ENCODE data around the gene CHADL. TPM values are rescaled to one million over a fixed set of nuclear protein-coding genes. Genes with fewer than 3 reads are reported as not detected.

CHADL gene
- total and polyA plus RNA-seq, 2 of the 4 experiments (the other 2 are of a cell fraction) = 0.18 to 0.53 TPM

GRCh38 chr22:41204992-41205900 is 35.5 kb downstream of the CHADL start, which contains the start of gene L3MBTL2 (continued):
- TF ChIP-seq CEBPB (IDR thresholded peaks at IDR 0.05; ENCODE audit: low read depth, low read length) = no peak
- TF ChIP-seq MAZ (IDR thresholded peaks at IDR 0.05; ENCODE audit: borderline replicate concordance, low read depth, low read length) = peak; percentile 43; the same call in 1 of the 2 replicates
- TF ChIP-seq CHD1 (IDR thresholded peaks at IDR 0.05; ENCODE audit: low read depth, low read length) = no peak

DNA sequence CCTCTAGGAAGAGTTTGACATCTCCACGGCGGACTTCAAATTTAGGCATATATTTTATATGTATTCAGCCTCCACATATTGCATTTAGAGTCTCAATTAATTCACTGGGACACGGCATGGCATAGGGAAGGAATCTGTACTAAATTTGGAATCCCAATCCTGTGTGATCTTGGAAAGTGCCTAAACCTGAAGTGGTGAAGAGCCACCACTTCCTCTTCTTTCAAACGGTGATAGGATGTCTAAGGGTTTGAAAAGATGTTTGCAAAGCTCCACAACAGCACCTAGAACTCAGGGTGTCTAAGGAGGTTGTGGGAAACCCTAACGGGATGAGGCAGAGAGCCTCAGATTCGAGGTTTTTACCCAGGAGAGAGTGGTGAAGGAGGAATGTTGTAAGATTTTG is 36.7 kb downstream of the CHADL start:
- peaks cover 9 to 27% of the 10 kb centered on the region in 2 experiments; a peak in 3 of 4 replicates for H3K79me1 ChIP-seq (ENCODE audit: low read depth in 1 of 2, low read length in 2 of 2)
- H2BK120ac ChIP-seq (ENCODE audit: low read depth, low read length) = no peak overlapping the region
- no peaks in the 10 kb centered on the region for H3K36me3 ChIP-seq (ENCODE audit: control insufficient read depth, insufficient read depth, low read length)
- H3K56ac ChIP-seq (ENCODE audit: extremely low read depth, insufficient read depth, low read length) = no peak overlapping the region
- H3K14ac ChIP-seq (replicated peaks; ENCODE audit: low read depth, low read length) = no peak overlapping the region
- no TSS peak for BruUV-seq (replicated peaks)
- H3K4me3 ChIP-seq (ENCODE audit: insufficient read depth, low read depth, low read length) = no peak overlapping the region
- H2AFZ ChIP-seq (replicated peaks; ENCODE audit: low read length, poor library complexity) = no peak overlapping the region
- H3K9ac ChIP-seq (ENCODE audit: low read depth, low read length) = no peak overlapping the region
- ChIA-PET POLR2A (ENCODE audit: unreplicated experiment) (no interaction called here), CTCF (no interaction called here)
- H2AK9ac ChIP-seq (replicated peaks; ENCODE audit: low read depth, low read length, poor library complexity) = no peak overlapping the region
- H3K4me1 ChIP-seq (ENCODE audit: control insufficient read depth, insufficient read depth, low read length) = no peaks in the 10 kb centered on the region; the same call in 1 of the 2 replicates
- in situ Hi-C loops (cut with MboI; ENCODE audit: low sequenced_read_pairs) (no loop called here), intact Hi-C loops (cut with micrococcal nuclease) (no loop called here), dilution Hi-C loops (cut with HindIII; ENCODE audit: low sequenced_read_pairs, unreplicated experiment) (no loop called here)
- no peaks in the 10 kb centered on the region; the same call in 1 of the 2 replicates for H3K27me3 ChIP-seq (ENCODE audit: control insufficient read depth, insufficient read depth, low read length)
- H3K4ac ChIP-seq (ENCODE audit: low read depth, low read length) = no peak overlapping the region
- H3K23ac ChIP-seq (ENCODE audit: low read depth, low read length) = no peak overlapping the region
- DNase-seq (no peak), ATAC-seq (ENCODE audit: low read depth) (no peak)
- H3K27ac ChIP-seq (ENCODE audit: insufficient read depth, low read length) = no peak overlapping the region
- no peak overlapping the region for H3K18ac ChIP-seq (ENCODE audit: low read depth, low read length)
- 85% methylated on average over 2 of the region's 6 CpGs; no CpG with 5 or more reads in 1 of the 2 experiments for whole genome bisulfite sequencing, 2 experiments (ENCODE audit: extremely low coverage in 2 of 2, insufficient read length in 1 of 2)
- H4K20me1 ChIP-seq (ENCODE audit: insufficient read depth, low read length) = no peaks in the 10 kb centered on the region
- no peaks in the 10 kb centered on the region for H3K9me1 ChIP-seq (ENCODE audit: insufficient read depth, low read length)
- no peak overlapping the region for H3K4me2 ChIP-seq (ENCODE audit: low read depth, low read length)
- H4K8ac ChIP-seq (ENCODE audit: low read depth in 2 of 2, low read length in 2 of 2) = no peak overlapping the region
- no peak overlapping the region for H2BK20ac ChIP-seq (ENCODE audit: low read depth, low read length)
- H4K91ac ChIP-seq (ENCODE audit: insufficient read depth, low read depth, low read length) = no peak overlapping the region
- H2BK5ac ChIP-seq (ENCODE audit: low read depth, low read length, poor library complexity, severe bottlenecking) = no peak overlapping the region
- no peaks in the 10 kb centered on the region for H3K9me3 ChIP-seq (ENCODE audit: control insufficient read depth, insufficient read depth, low read length)
- H2AK5ac ChIP-seq (ENCODE audit: low read depth, low read length) = no peak overlapping the region
- H4K5ac ChIP-seq (ENCODE audit: low read depth, low read length) = no peak overlapping the region
- H2BK15ac ChIP-seq (ENCODE audit: low read depth, low read length) = no peak overlapping the region
- TF ChIP-seq RFX5 (IDR thresholded peaks at IDR 0.05; ENCODE audit: low read depth, low read length) (no peak), ELK1 (IDR thresholded peaks at IDR 0.05; ENCODE audit: borderline replicate concordance, low read depth, low read length) (no peak), MAFK (IDR thresholded peaks at IDR 0.05; ENCODE audit: low read depth, low read length) (no peak), USF2 (IDR thresholded peaks at IDR 0.05; ENCODE audit: low read depth, low read length) (no peak), MAZ (IDR thresholded peaks at IDR 0.05; ENCODE audit: borderline replicate concordance, low read depth, low read length) (no peak), CTCF (conservative IDR thresholded peaks at IDR 0.05; ENCODE audit: low read depth, low read length) (no peak), SMC3 (IDR thresholded peaks at IDR 0.05; ENCODE audit: low read depth, low read length) (no peak), RCOR1 (IDR thresholded peaks at IDR 0.05; ENCODE audit: insufficient replicate concordance, low read length) (no peak), BHLHE40 (IDR thresholded peaks at IDR 0.05; ENCODE audit: low read depth, low read length) (no peak)

All from IMR-90 (cell line).